H1 (cell line): ENCODE measurements around the gene TCF4.

Experiments used
- CTCF ChIP-seq, 3 experiments: IDR thresholded peaks; 1 replicate in 2 of 3; 2 replicates in 1 of 3; pipeline versions ENCODE4 v1.5.1 to v1.6.1; 2011; ENCODE audit warnings: low read length in 3 of 3, mild to moderate bottlenecking in 3 of 3, inconsistent platforms in 2 of 3, low read depth in 1 of 3, moderate library complexity in 1 of 3; ENCODE audit not compliant: insufficient read depth in 1 of 3; ENCODE audit errors: control extremely low read depth in 1 of 3
- HDAC6 ChIP-seq: IDR thresholded peaks from one replicate; pipeline ENCODE4 v1.7.1; 2012; ENCODE audit warnings: low read depth, mild to moderate bottlenecking, inconsistent platforms, low read length, moderate library complexity
- POLR2A ChIP-seq, 2 experiments: IDR thresholded peaks; 1 replicate in 1 of 2; 2 replicates in 1 of 2; pipeline ENCODE4 v1.6.1; 2011; ENCODE audit warnings: low read depth in 2 of 2, low read length in 2 of 2, mild to moderate bottlenecking in 2 of 2; ENCODE audit errors: control extremely low read depth in 1 of 2
- POLR2AphosphoS5 ChIP-seq: IDR thresholded peaks from 2 replicates; pipeline ENCODE4 v1.6.1; 2011; ENCODE audit warnings: low read depth, low read length
- SAP30 ChIP-seq: fragments of 300-600 bp; sonication (generic); IDR thresholded peaks from 2 replicates; pipeline ENCODE4 v1.7.1; 2012; ENCODE audit warnings: low read length, moderate library complexity, mild to moderate bottlenecking, inconsistent platforms; ENCODE audit not compliant: insufficient read depth, insufficient replicate concordance
- TF ChIP-seq, protein P1 (sequence below): IDR thresholded peaks from 2 replicates; pipeline ENCODE4 v1.6.1; 2012; ENCODE audit warnings: inconsistent platforms

DNA sequence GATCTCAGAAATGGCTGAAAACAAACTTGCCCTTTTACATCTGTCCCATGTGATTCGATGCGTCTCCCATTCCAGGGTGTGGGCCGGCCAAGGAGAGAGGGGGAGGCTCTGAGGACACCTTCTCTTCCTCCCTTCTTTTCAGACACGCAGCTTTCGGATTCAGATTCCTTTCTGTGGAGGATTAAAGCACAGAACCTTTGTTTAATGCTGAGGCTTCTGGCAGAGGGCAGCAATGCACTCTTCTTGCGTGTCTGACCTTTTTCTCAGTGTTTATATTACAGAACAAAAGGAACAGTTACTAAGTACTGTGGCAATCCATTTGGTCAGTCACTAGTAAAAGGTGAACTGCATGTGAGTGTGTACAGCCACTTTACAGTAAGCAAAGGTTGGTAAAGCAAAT is 359.8 kb downstream of the TCF4 start:
- no peak for TF ChIP-seq CTCF (IDR thresholded peaks at IDR 0.05; ENCODE audit: control extremely low read depth in 1 of 3, insufficient read depth in 1 of 3, low read depth in 1 of 3, low read length in 3 of 3)
- no peak for TF ChIP-seq SAP30
- TF ChIP-seq HDAC6 = no peak
- no peak for TF ChIP-seq POLR2A (IDR thresholded peaks at IDR 0.05; ENCODE audit: control extremely low read depth in 1 of 2, low read depth in 2 of 2, low read length in 2 of 2)
- no peak for TF ChIP-seq POLR2AphosphoS5
- TF ChIP-seq, protein P1, sequence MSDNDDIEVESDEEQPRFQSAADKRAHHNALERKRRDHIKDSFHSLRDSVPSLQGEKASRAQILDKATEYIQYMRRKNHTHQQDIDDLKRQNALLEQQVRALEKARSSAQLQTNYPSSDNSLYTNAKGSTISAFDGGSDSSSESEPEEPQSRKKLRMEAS = no peak
